CD4-positive, alpha-beta T cell treated with Interleukin-17A for 1 hour (primary cell): ENCODE data around the gene AKAP17A.
A peak's percentile ranks its signal among the peaks of the same experiment; 100 is the strongest.
"Not testable (repeated sequence)": the region's sequence is repeated elsewhere in the genome, so short reads cannot be mapped to it uniquely, and the experiment has no call there.

ENCODE experiments used
- DNase-seq: peaks from one replicate; pipeline ENCODE4 v3.0.0-alpha.2; 2020

The AKAP17A gene

GRCh38 chrX:1591102-1591862, at the start of gene AKAP17A:
Gene AKAP17A (plus strand): TSS chrX:1591604. CDS start chrX:1593463, 1,859 bp downstream.
- peak; percentile 98 for DNase-seq

- DNase-seq, result no peak
Measured at GRCh38 chrX:1542994-1543725, 48.2 kb upstream of the AKAP17A start.

GRCh38 chrX:1545776-1546408, 45.5 kb upstream of the AKAP17A start:
- no peak for DNase-seq

- DNase-seq, result no peak
Measured at GRCh38 chrX:1546691-1547251, 44.6 kb upstream of the AKAP17A start.

GRCh38 chrX:1551959-1552546, 39.4 kb upstream of the AKAP17A start:
- DNase-seq, result no peak

- DNase-seq, result peak; percentile 82
Measured at GRCh38 chrX:1554469-1555210, 36.8 kb upstream of the AKAP17A start.

- no peak for DNase-seq
Measured at GRCh38 chrX:1555370-1555769, 36.0 kb upstream of the AKAP17A start.

GRCh38 chrX:1557442-1557841, 34.0 kb upstream of the AKAP17A start:
- not testable (repeated sequence) for DNase-seq

- DNase-seq, result no peak
Measured at GRCh38 chrX:1558761-1559468, 32.5 kb upstream of the AKAP17A start.

- no peak for DNase-seq
Measured at GRCh38 chrX:1561164-1561563, 30.2 kb upstream of the AKAP17A start.

- not testable (repeated sequence) for DNase-seq
Measured at GRCh38 chrX:1564077-1564476, 27.3 kb upstream of the AKAP17A start.

GRCh38 chrX:1564750-1565683, 26.4 kb upstream of the AKAP17A start:
- DNase-seq, result no peak

- DNase-seq, result not testable (repeated sequence)
Measured at GRCh38 chrX:1574181-1574580, 17.2 kb upstream of the AKAP17A start.

GRCh38 chrX:1576201-1576992, 15.0 kb upstream of the AKAP17A start:
- DNase-seq, result peak; percentile 55

GRCh38 chrX:1577845-1578244, 13.6 kb upstream of the AKAP17A start:
- DNase-seq, result no peak

GRCh38 chrX:1578511-1579173, 12.8 kb upstream of the AKAP17A start:
- DNase-seq, result no peak

GRCh38 chrX:1581132-1581531, 10.3 kb upstream of the AKAP17A start:
- DNase-seq, result peak; percentile 83

- peak; percentile 71 for DNase-seq
Measured at GRCh38 chrX:1582686-1583437, 8.5 kb upstream of the AKAP17A start.
